SK-N-SH treated with all-trans-retinoic acid at 6 μM for 48 hours (cell line): ENCODE measurements around the gene GPSM1.

Experiments
- ARNTL ChIP-seq: fragments of 450-650 bp; formaldehyde crosslinking; IDR thresholded peaks from 2 replicates; pipeline ENCODE4 v1.5.0; 2020; ENCODE audit warnings: low read depth, mild to moderate bottlenecking, moderate library complexity, borderline replicate concordance
- BACH2 ChIP-seq: fragments of 250-450 bp; sonication (Bioruptor Pico); IDR thresholded peaks from 2 replicates; pipeline ENCODE4 v1.9.0; 2021; ENCODE audit warnings: mild to moderate bottlenecking, borderline replicate concordance
- GLIS3 ChIP-seq: fragments of 250-450 bp; sonication (Bioruptor Pico); IDR thresholded peaks from 2 replicates; pipeline ENCODE4 v1.5.0; 2020; ENCODE audit warnings: mild to moderate bottlenecking, moderate library complexity
- PATZ1 ChIP-seq: fragments of 250-450 bp; sonication (Bioruptor Pico); IDR thresholded peaks from 2 replicates; pipeline ENCODE4 v1.8.0; 2020; ENCODE audit warnings: mild to moderate bottlenecking, moderate library complexity, borderline replicate concordance
- PPARA ChIP-seq: fragments of 250-450 bp; sonication (Bioruptor Pico); IDR thresholded peaks from 2 replicates; pipeline ENCODE4 v1.5.0; 2020; ENCODE audit warnings: mild to moderate bottlenecking, borderline replicate concordance
- RARB ChIP-seq: fragments of 250-450 bp; sonication (Bioruptor Pico); IDR thresholded peaks from 2 replicates; pipeline ENCODE4 v1.8.0; 2021; ENCODE audit warnings: mild to moderate bottlenecking, moderate library complexity
- TSHZ2 ChIP-seq: fragments of 250-450 bp; sonication (Bioruptor Pico); IDR thresholded peaks from 2 replicates; pipeline ENCODE4 v1.5.0; 2020; ENCODE audit warnings: mild to moderate bottlenecking, moderate library complexity
- ZFP3 ChIP-seq: fragments of 250-450 bp; sonication (Bioruptor Pico); IDR thresholded peaks from 2 replicates; pipeline ENCODE4 v1.5.0; 2020; ENCODE audit warnings: mild to moderate bottlenecking, moderate library complexity
- ZFP30 ChIP-seq: fragments of 450-650 bp; formaldehyde crosslinking; IDR thresholded peaks from 2 replicates; pipeline ENCODE4 v1.5.0; 2022; ENCODE audit warnings: mild to moderate bottlenecking, moderate library complexity
- ZNF565 ChIP-seq: fragments of 450-650 bp; formaldehyde crosslinking; conservative IDR thresholded peaks from 2 replicates; pipeline ENCODE4 v1.5.0; 2020; ENCODE audit warnings: low read depth, mild to moderate bottlenecking, moderate library complexity
- ZNF8 ChIP-seq: fragments of 450-650 bp; formaldehyde crosslinking; IDR thresholded peaks from 2 replicates; pipeline ENCODE4 v1.5.0; 2020; ENCODE audit warnings: mild to moderate bottlenecking, moderate library complexity

- TF ChIP-seq ZFP30 (no peak), PPARA (CRISPR knock-in tag) (no peak), ZFP3 (no peak), PATZ1 (CRISPR knock-in tag) (no peak), ZNF565 (CRISPR knock-in tag) (no peak), ZNF8 (CRISPR knock-in tag) (no peak), RARB (CRISPR knock-in tag) (no peak), BACH2 (CRISPR knock-in tag) (no peak), TSHZ2 (CRISPR knock-in tag) (no peak), ARNTL (CRISPR knock-in tag) (no peak), GLIS3 (no peak)
Measured at GRCh38 chr9:136303825-136304416, 23.4 kb upstream of the GPSM1 start, which contains the start of gene CCDC187.
